HCT116 (cell line): ENCODE results near the gene HUWE1.

ENCODE experiments used
- EZH2 ChIP-seq: fragments of 200-600 bp; sonication (generic); IDR thresholded peaks from 2 replicates; pipeline ENCODE4 v1.6.1; 2017; ENCODE audit warnings: antibody characterized with exemption, mixed run types
- EZH2phosphoT487 ChIP-seq: fragments of 200-600 bp; IDR thresholded peaks from 2 replicates; pipeline ENCODE4 v1.6.1; 2018; ENCODE audit warnings: antibody characterized with exemption, borderline replicate concordance
- POLR2A ChIP-seq: IDR thresholded peaks from 2 replicates; pipeline ENCODE4 v1.7.0; 2011; ENCODE audit warnings: borderline replicate concordance; ENCODE audit not compliant: insufficient read depth, insufficient read length; ENCODE audit errors: extremely low read depth
- SIN3A ChIP-seq: IDR thresholded peaks from 2 replicates; pipeline ENCODE4 v1.6.1; 2012; ENCODE audit warnings: low read depth
- YY1 ChIP-seq: IDR thresholded peaks from 2 replicates; pipeline ENCODE4 v1.6.1; 2011; ENCODE audit warnings: low read length, low read depth, moderate library complexity, mild to moderate bottlenecking; ENCODE audit not compliant: insufficient replicate concordance; ENCODE audit errors: extremely low read depth
- ZFX ChIP-seq: fragments of 450-650 bp; IDR thresholded peaks from 2 replicates; pipeline ENCODE4 v1.6.1; 2017
- ZNF274 ChIP-seq: fragments of 200-500 bp; sonication (Bioruptor generic); IDR thresholded peaks from 2 replicates; pipeline ENCODE4 v1.6.1; 2014; ENCODE audit warnings: mild to moderate bottlenecking, low read depth, low read length, inconsistent platforms
- TF ChIP-seq, protein P1 (sequence below), 3 experiments: fragments of 200-600 bp in 1 of 3; sonication (generic) in 1 of 3; IDR thresholded peaks in 2 of 3; conservative IDR thresholded peaks in 1 of 3; 2 replicates each; pipeline ENCODE4 v1.5.1; 2012 to 2017; ENCODE audit warnings: low read depth in 2 of 3, low read length in 2 of 3, antibody characterized with exemption in 1 of 3, borderline replicate concordance in 1 of 3, control low read depth in 1 of 3, mild to moderate bottlenecking in 1 of 3, mixed read lengths in 1 of 3, mixed run types in 1 of 3, moderate library complexity in 1 of 3; ENCODE audit not compliant: insufficient read depth in 1 of 3
- TF ChIP-seq, protein P2 (sequence below): IDR thresholded peaks from 2 replicates; pipeline ENCODE4 v1.6.1; 2012
- TF ChIP-seq, protein P3 (sequence below): IDR thresholded peaks from 2 replicates; pipeline ENCODE4 v1.6.1; 2012
- TF ChIP-seq, protein P4 (sequence below): IDR thresholded peaks from 2 replicates; pipeline ENCODE4 v1.6.1; 2012; ENCODE audit warnings: low read depth

DNA sequence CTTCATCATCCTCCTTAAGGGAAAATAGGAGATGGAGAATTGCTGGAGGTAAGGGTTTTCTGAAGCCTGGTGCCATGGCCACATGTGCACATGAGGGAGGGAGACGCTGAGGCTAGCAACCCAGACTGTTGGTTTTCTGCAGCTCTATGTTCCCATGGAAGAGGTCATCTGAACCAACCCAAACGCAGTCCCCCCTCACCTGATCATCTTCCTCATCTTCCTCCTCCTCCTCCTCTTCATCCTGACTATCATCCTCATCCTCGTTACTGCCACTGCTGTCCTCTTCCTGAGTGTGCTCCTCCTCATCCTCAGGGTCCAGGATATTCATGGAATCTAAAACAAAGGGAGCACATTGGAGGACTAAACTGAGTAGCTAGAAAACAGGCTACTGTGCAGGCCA, 124.6 kb downstream of the HUWE1 start:
- TF ChIP-seq, protein P1, sequence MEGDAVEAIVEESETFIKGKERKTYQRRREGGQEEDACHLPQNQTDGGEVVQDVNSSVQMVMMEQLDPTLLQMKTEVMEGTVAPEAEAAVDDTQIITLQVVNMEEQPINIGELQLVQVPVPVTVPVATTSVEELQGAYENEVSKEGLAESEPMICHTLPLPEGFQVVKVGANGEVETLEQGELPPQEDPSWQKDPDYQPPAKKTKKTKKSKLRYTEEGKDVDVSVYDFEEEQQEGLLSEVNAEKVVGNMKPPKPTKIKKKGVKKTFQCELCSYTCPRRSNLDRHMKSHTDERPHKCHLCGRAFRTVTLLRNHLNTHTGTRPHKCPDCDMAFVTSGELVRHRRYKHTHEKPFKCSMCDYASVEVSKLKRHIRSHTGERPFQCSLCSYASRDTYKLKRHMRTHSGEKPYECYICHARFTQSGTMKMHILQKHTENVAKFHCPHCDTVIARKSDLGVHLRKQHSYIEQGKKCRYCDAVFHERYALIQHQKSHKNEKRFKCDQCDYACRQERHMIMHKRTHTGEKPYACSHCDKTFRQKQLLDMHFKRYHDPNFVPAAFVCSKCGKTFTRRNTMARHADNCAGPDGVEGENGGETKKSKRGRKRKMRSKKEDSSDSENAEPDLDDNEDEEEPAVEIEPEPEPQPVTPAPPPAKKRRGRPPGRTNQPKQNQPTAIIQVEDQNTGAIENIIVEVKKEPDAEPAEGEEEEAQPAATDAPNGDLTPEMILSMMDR (IDR thresholded peaks at IDR 0.05 in 2 of 3, conservative IDR thresholded peaks at IDR 0.05 in 1 of 3; ENCODE audit: borderline replicate concordance in 1 of 3, insufficient read depth in 1 of 3, low read depth in 2 of 3, low read length in 2 of 3): no peak
- TF ChIP-seq, protein P2, sequence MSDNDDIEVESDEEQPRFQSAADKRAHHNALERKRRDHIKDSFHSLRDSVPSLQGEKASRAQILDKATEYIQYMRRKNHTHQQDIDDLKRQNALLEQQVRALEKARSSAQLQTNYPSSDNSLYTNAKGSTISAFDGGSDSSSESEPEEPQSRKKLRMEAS: no peak
- no peak for TF ChIP-seq ZNF274
- TF ChIP-seq EZH2phosphoT487: no peak
- no peak for TF ChIP-seq ZFX
- TF ChIP-seq EZH2: no peak
- TF ChIP-seq, protein P3, sequence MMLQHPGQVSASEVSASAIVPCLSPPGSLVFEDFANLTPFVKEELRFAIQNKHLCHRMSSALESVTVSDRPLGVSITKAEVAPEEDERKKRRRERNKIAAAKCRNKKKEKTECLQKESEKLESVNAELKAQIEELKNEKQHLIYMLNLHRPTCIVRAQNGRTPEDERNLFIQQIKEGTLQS: no peak
- no peak for TF ChIP-seq YY1
- TF ChIP-seq POLR2A: no peak
- TF ChIP-seq, protein P4, sequence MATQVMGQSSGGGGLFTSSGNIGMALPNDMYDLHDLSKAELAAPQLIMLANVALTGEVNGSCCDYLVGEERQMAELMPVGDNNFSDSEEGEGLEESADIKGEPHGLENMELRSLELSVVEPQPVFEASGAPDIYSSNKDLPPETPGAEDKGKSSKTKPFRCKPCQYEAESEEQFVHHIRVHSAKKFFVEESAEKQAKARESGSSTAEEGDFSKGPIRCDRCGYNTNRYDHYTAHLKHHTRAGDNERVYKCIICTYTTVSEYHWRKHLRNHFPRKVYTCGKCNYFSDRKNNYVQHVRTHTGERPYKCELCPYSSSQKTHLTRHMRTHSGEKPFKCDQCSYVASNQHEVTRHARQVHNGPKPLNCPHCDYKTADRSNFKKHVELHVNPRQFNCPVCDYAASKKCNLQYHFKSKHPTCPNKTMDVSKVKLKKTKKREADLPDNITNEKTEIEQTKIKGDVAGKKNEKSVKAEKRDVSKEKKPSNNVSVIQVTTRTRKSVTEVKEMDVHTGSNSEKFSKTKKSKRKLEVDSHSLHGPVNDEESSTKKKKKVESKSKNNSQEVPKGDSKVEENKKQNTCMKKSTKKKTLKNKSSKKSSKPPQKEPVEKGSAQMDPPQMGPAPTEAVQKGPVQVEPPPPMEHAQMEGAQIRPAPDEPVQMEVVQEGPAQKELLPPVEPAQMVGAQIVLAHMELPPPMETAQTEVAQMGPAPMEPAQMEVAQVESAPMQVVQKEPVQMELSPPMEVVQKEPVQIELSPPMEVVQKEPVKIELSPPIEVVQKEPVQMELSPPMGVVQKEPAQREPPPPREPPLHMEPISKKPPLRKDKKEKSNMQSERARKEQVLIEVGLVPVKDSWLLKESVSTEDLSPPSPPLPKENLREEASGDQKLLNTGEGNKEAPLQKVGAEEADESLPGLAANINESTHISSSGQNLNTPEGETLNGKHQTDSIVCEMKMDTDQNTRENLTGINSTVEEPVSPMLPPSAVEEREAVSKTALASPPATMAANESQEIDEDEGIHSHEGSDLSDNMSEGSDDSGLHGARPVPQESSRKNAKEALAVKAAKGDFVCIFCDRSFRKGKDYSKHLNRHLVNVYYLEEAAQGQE: no peak
- TF ChIP-seq SIN3A: no peak
